ENCODE data around the gene PGAP3.
"Not testable (repeated sequence)": the region's sequence is repeated elsewhere in the genome, so short reads cannot be mapped to it uniquely, and the experiment has no call there.

DNA sequence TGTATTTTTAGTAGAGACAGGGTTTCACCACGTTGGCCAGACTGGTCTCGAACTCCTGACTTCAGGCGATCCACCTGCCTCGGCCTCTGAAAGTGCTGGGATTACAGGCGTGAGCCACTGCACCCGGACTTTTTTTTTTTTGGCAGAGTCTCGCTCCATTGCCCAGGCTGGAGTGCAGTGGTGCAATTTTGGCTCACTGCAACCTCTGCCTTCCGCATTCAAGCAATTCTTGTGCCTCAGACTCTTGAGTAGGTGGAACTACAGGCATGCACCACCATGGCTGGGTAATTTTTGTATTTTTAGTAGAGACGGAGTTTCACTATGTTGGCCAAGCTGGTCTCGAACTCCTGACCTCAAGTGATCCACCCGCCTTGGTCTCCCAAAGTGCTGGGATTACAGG is 23.2 kb upstream of the PGAP3 start:
- TF ChIP-seq POLR2AphosphoS5 (IDR thresholded peaks at IDR 0.05; ENCODE audit: borderline replicate concordance, low read depth, low read length); EZH2 (IDR thresholded peaks at IDR 0.05): not testable (repeated sequence)

Measured in SK-N-MC (cell line).